B cell (primary cell): ENCODE measurements around the gene PEX5.

Experiments
- CTCF ChIP-seq: fragments of 200-600 bp; IDR thresholded peaks from one replicate; pipeline ENCODE4 v1.8.0; 2022; ENCODE audit warnings: antibody characterized with exemption, mild to moderate bottlenecking
- EZH2 ChIP-seq: IDR thresholded peaks from 2 replicates; pipeline ENCODE4 v1.6.1; 2012; ENCODE audit warnings: borderline replicate concordance, low read depth, mild to moderate bottlenecking, moderate library complexity, low read length; ENCODE audit not compliant: insufficient read depth, poor library complexity, severe bottlenecking

- no peak for TF ChIP-seq CTCF
- TF ChIP-seq EZH2: no peak
Observed at GRCh38 chr12:7178481-7178880, 11.0 kb upstream of the PEX5 start.
